Neuronal stem cell (in vitro differentiated cells): ENCODE data around the gene STIM1.
A peak's percentile ranks its signal among the peaks of the same experiment; 100 is the strongest.

Experiments used
- DNase-seq: peaks from one replicate; pipeline ENCODE4 v3.0.0-alpha.2; 2013; ENCODE audit warnings: low spot score
- H2AFZ ChIP-seq: one replicate; pipeline ENCODE4 v1.6.1; 2013; ENCODE audit warnings: mild to moderate bottlenecking, low read length, inconsistent platforms
- H2AK5ac ChIP-seq: 2 replicates; pipeline ENCODE4 v1.6.1; 2013; ENCODE audit warnings: low read depth, mild to moderate bottlenecking, inconsistent platforms, low read length, moderate library complexity, mixed read lengths
- H2BK120ac ChIP-seq: 2 replicates; pipeline ENCODE4 v1.6.1; 2013; ENCODE audit warnings: low read depth, mild to moderate bottlenecking, inconsistent platforms, low read length, moderate library complexity, mixed read lengths
- H2BK12ac ChIP-seq: one replicate; pipeline ENCODE4 v1.6.1; 2013; ENCODE audit warnings: low read length, inconsistent platforms
- H2BK15ac ChIP-seq: 2 replicates; pipeline ENCODE4 v1.6.1; 2013; ENCODE audit warnings: mild to moderate bottlenecking, low read length, inconsistent platforms, mixed read lengths
- H2BK5ac ChIP-seq: one replicate; pipeline ENCODE4 v1.6.1; 2013; ENCODE audit warnings: inconsistent platforms, mild to moderate bottlenecking, low read length, moderate library complexity
- H3K14ac ChIP-seq: one replicate; pipeline ENCODE4 v1.6.1; 2013; ENCODE audit warnings: low read length, inconsistent platforms
- H3K18ac ChIP-seq: 2 replicates; pipeline ENCODE4 v1.6.1; 2013; ENCODE audit warnings: low read length, inconsistent platforms
- H3K23ac ChIP-seq: 2 replicates; pipeline ENCODE4 v1.6.1; 2013; ENCODE audit warnings: low read depth, mild to moderate bottlenecking, mixed read lengths, low read length, inconsistent platforms; ENCODE audit not compliant: poor library complexity
- H3K27ac ChIP-seq: replicated peaks from 3 replicates; pipeline ENCODE4 v1.5.1; 2013; ENCODE audit warnings: low read length, inconsistent platforms
- H3K27me3 ChIP-seq, 3 experiments: 2 replicates each; pipeline ENCODE4 v1.6.1; 2013; ENCODE audit warnings: low read length in 3 of 3, mild to moderate bottlenecking in 2 of 3, inconsistent platforms in 1 of 3, low read depth in 1 of 3, mixed read lengths in 1 of 3, moderate library complexity in 1 of 3; ENCODE audit not compliant: control insufficient read depth in 3 of 3, insufficient read depth in 3 of 3
- H3K36me3 ChIP-seq, 2 donors: replicated peaks in 1 of 2; 2 replicates each; pipeline ENCODE4 v1.6.1; 2013; ENCODE audit warnings: low read length in 2 of 2; ENCODE audit not compliant: control insufficient read depth in 2 of 2, insufficient read depth in 2 of 2
- H3K4ac ChIP-seq: 2 replicates; pipeline ENCODE4 v1.6.1; 2013; ENCODE audit warnings: inconsistent platforms, mild to moderate bottlenecking, low read length, moderate library complexity
- H3K4me1 ChIP-seq, 2 donors: 1 replicate in 1 of 2; 2 replicates in 1 of 2; pipeline ENCODE4 v1.6.1; 2013; ENCODE audit warnings: low read length in 2 of 2, low read depth in 1 of 2; ENCODE audit not compliant: control insufficient read depth in 2 of 2, insufficient read depth in 1 of 2
- H3K4me2 ChIP-seq: one replicate; pipeline ENCODE4 v1.6.1; 2013; ENCODE audit warnings: mild to moderate bottlenecking, low read length, inconsistent platforms; ENCODE audit not compliant: insufficient read depth, poor library complexity, severe bottlenecking
- H3K4me3 ChIP-seq, 2 donors: 2 replicates each; pipeline ENCODE4 v1.5.1; 2013; ENCODE audit warnings: low read length in 2 of 2, mild to moderate bottlenecking in 2 of 2, inconsistent platforms in 1 of 2, moderate library complexity in 1 of 2
- H3K79me1 ChIP-seq: one replicate; pipeline ENCODE4 v1.6.1; 2013; ENCODE audit warnings: low read depth, mild to moderate bottlenecking, inconsistent platforms, low read length, moderate library complexity
- H3K9ac ChIP-seq: one replicate; pipeline ENCODE4 v1.6.1; 2013; ENCODE audit warnings: mild to moderate bottlenecking, low read depth, low read length, inconsistent platforms; ENCODE audit not compliant: poor library complexity
- H3K9me3 ChIP-seq, 2 donors: replicated peaks in 1 of 2; 2 replicates each; pipeline versions ENCODE3 to v1.6.1; 2013; ENCODE audit warnings: low read length in 2 of 2, mild to moderate bottlenecking in 2 of 2, inconsistent platforms in 1 of 2, low read depth in 1 of 2, mixed read lengths in 1 of 2, moderate library complexity in 1 of 2; ENCODE audit not compliant: control insufficient read depth in 2 of 2, insufficient read depth in 1 of 2
- H4K8ac ChIP-seq: one replicate; pipeline ENCODE4 v1.6.1; 2013; ENCODE audit warnings: low read depth, mild to moderate bottlenecking, inconsistent platforms, low read length, moderate library complexity
- H4K91ac ChIP-seq: one replicate; pipeline ENCODE4 v1.6.1; 2013; ENCODE audit warnings: low read length, low read depth, mild to moderate bottlenecking, inconsistent platforms; ENCODE audit not compliant: poor library complexity
- WGBS, 2 donors: extraction: QIAGEN DNeasy Blood & Tissue Kit; methylation state at CpG; one replicate each; pipeline ENCODE4 v1.1.7; 2013; ENCODE audit warnings: missing lambda C conversion rate in 2 of 2, mixed read lengths in 1 of 2; ENCODE audit not compliant: insufficient read length in 2 of 2, insufficient replicate concordance in 1 of 2; ENCODE audit errors: extremely low coverage in 2 of 2; 5-methylcytosine and 5-hydroxymethylcytosine counted together

STIM1 gene

GRCh38 chr11:3914805-3915204 is 59.3 kb downstream of the STIM1 start:
- no peak overlapping the region for H2BK15ac ChIP-seq
- no peak overlapping the region for H2BK12ac ChIP-seq
- no peak overlapping the region for H4K91ac ChIP-seq
- no peaks in the 10 kb centered on the region for H3K36me3 ChIP-seq
- no peak overlapping the region for H3K27ac ChIP-seq
- no peak overlapping the region for H3K23ac ChIP-seq
- H3K4me3 ChIP-seq, result no peak overlapping the region
- no peak overlapping the region for H2AK5ac ChIP-seq
- WGBS, 2 donors, result no CpG with 5 or more reads among the region's 1 CpG
- H3K4me2 ChIP-seq, result no peak overlapping the region
- no peaks in the 10 kb centered on the region for H3K4me1 ChIP-seq
- H3K79me1 ChIP-seq, result no peaks in the 10 kb centered on the region
- H3K27me3 ChIP-seq, result no peaks in the 10 kb centered on the region
- no peaks in the 10 kb centered on the region for H3K9me3 ChIP-seq
- DNase-seq, result no peak
- no peak overlapping the region for H2AFZ ChIP-seq
- no peak overlapping the region for H3K14ac ChIP-seq
- H3K9ac ChIP-seq, result no peak overlapping the region
- no peak overlapping the region for H2BK120ac ChIP-seq
- no peak overlapping the region for H4K8ac ChIP-seq
- H3K4ac ChIP-seq, result no peak overlapping the region
- H2BK5ac ChIP-seq, result no peak overlapping the region
- no peak overlapping the region for H3K18ac ChIP-seq

- H2BK120ac ChIP-seq, result no peak overlapping the region
- no peak overlapping the region for H2BK15ac ChIP-seq
- no CpG with 5 or more reads among the region's 3 CpGs for WGBS, 2 donors
Measured at GRCh38 chr11:3916962-3917361, 61.5 kb downstream of the STIM1 start.

GRCh38 chr11:3920148-3920852 is 64.8 kb downstream of the STIM1 start:
- Histone ChIP-seq H3K27me3 (no peaks in the 10 kb centered on the region), H2BK12ac (no peak overlapping the region), H3K4me1 (no peaks in the 10 kb centered on the region), H2BK120ac (no peak overlapping the region), H4K8ac (no peak overlapping the region), H3K36me3 (no peaks in the 10 kb centered on the region), H3K4ac (no peak overlapping the region), H3K4me3 (no peak overlapping the region), H3K79me1 (no peaks in the 10 kb centered on the region), H2AK5ac (no peak overlapping the region), H3K9me3 (peaks cover 0 to 9% of the 10 kb centered on the region in 2 donors), H3K27ac (no peak overlapping the region), H2BK5ac (no peak overlapping the region), H3K18ac (no peak overlapping the region), H3K9ac (no peak overlapping the region), H2AFZ (no peak overlapping the region), H3K14ac (no peak overlapping the region), H4K91ac (no peak overlapping the region), H3K23ac (no peak overlapping the region), H3K4me2 (no peak overlapping the region), H2BK15ac (no peak overlapping the region)
- no peak for DNase-seq
- WGBS, 2 donors, result no CpG with 5 or more reads among the region's 2 CpGs

More at GRCh38 chr11:3916962-3917361, 61.5 kb downstream of the STIM1 start:
- no peak overlapping the region for H4K8ac ChIP-seq
- H3K23ac ChIP-seq, result no peak overlapping the region
- H4K91ac ChIP-seq, result no peak overlapping the region
- peaks cover 0 to 3% of the 10 kb centered on the region in 2 donors for H3K9me3 ChIP-seq
- no peak overlapping the region for H2AK5ac ChIP-seq
- no peaks in the 10 kb centered on the region for H3K27me3 ChIP-seq
- no peak overlapping the region for H3K4me2 ChIP-seq
- H3K27ac ChIP-seq, result no peak overlapping the region
- H3K79me1 ChIP-seq, result no peaks in the 10 kb centered on the region
- no peak overlapping the region for H2AFZ ChIP-seq
- H3K4me3 ChIP-seq, result peak overlapping the region in 1 of 2 donors; percentile 27
- H3K4ac ChIP-seq, result no peak overlapping the region
- peak overlapping the region; percentile 5 for H3K18ac ChIP-seq
- no peaks in the 10 kb centered on the region for H3K36me3 ChIP-seq
- DNase-seq, result no peak
- no peak overlapping the region for H3K14ac ChIP-seq
- no peaks in the 10 kb centered on the region for H3K4me1 ChIP-seq
- no peak overlapping the region for H2BK12ac ChIP-seq
- no peak overlapping the region for H3K9ac ChIP-seq
- no peak overlapping the region for H2BK5ac ChIP-seq

- no peak overlapping the region for H2BK15ac ChIP-seq
- no peak overlapping the region for H2BK12ac ChIP-seq
- H3K4me1 ChIP-seq, result no peaks in the 10 kb centered on the region
- H3K9me3 ChIP-seq, result peaks cover 0 to 9% of the 10 kb centered on the region in 2 donors
- no peaks in the 10 kb centered on the region for H3K27me3 ChIP-seq
- H3K9ac ChIP-seq, result no peak overlapping the region
- no peaks in the 10 kb centered on the region for H3K79me1 ChIP-seq
- H3K4me2 ChIP-seq, result no peak overlapping the region
- H4K91ac ChIP-seq, result no peak overlapping the region
- H3K4ac ChIP-seq, result no peak overlapping the region
- no peak overlapping the region for H2AK5ac ChIP-seq
- H3K23ac ChIP-seq, result no peak overlapping the region
- H3K4me3 ChIP-seq, result no peak overlapping the region
- H4K8ac ChIP-seq, result no peak overlapping the region
- DNase-seq, result no peak
- H3K14ac ChIP-seq, result no peak overlapping the region
- no peak overlapping the region for H2BK120ac ChIP-seq
- H3K27ac ChIP-seq, result no peak overlapping the region
- no peaks in the 10 kb centered on the region for H3K36me3 ChIP-seq
- WGBS, 2 donors, result no CpG with 5 or more reads among the region's 1 CpG
- no peak overlapping the region for H3K18ac ChIP-seq
- no peak overlapping the region for H2BK5ac ChIP-seq
- H2AFZ ChIP-seq, result no peak overlapping the region
Measured at GRCh38 chr11:3922056-3922455, 66.6 kb downstream of the STIM1 start.
